Measurements from ENCODE around the gene SEPTIN3. TPM values are rescaled to one million over a fixed set of nuclear protein-coding genes. Genes with fewer than 3 reads are reported as not detected.

The SEPTIN3 gene
- total RNA-seq, 2 experiments from 2014 or later = 1.1 to 2.1 TPM

- ChIA-PET POLR2A (no interaction called here), CTCF (ENCODE audit: unreplicated experiment) (no interaction called here)
- TSS peak; percentile 45 for BruUV-seq (replicated peaks)
- peaks cover 4% of the 10 kb centered on the region; the same call in 1 of the 2 replicates for H3K79me2 ChIP-seq (ENCODE audit: insufficient read depth, low read depth, low read length)
- no peak for TF ChIP-seq CTCF (conservative IDR thresholded peaks at IDR 0.05; ENCODE audit: low read length)
- TF ChIP-seq EZH2phosphoT487 (IDR thresholded peaks at IDR 0.05; ENCODE audit: borderline replicate concordance, low read depth, low read length) = no peak
- H3K4me1 ChIP-seq (ENCODE audit: insufficient read depth, low read length, poor library complexity, severe bottlenecking) = peaks cover 98% of the 10 kb centered on the region
- no peaks in the 10 kb centered on the region for H3K9me3 ChIP-seq (ENCODE audit: low read length)
- 0 out of 2 replicates have a peak, but pooled peaks cover 4% of the 10 kb centered on the region for H4K20me1 ChIP-seq (ENCODE audit: insufficient read depth, low read length)
- peak overlapping the region; percentile 80 for H3K4me2 ChIP-seq (ENCODE audit: low read length)
- peaks cover 17% of the 10 kb centered on the region; the same call in 1 of the 2 replicates for H3K36me3 ChIP-seq (ENCODE audit: insufficient read depth, low read length)
- no peaks in the 10 kb centered on the region for H3K9me2 ChIP-seq (ENCODE audit: insufficient read depth, low read length)
- peak overlapping the region; percentile 88 for H3K27ac ChIP-seq (ENCODE audit: low read depth, low read length, poor library complexity, severe bottlenecking)
- no peak overlapping the region for H2AFZ ChIP-seq (ENCODE audit: low read length)
- peak overlapping the region; percentile 6 for H3K4me3 ChIP-seq (ENCODE audit: low read depth, low read length, poor library complexity, severe bottlenecking)
- intact Hi-C loops (cut with micrococcal nuclease; ENCODE audit: unreplicated experiment) = loop anchor here (5.0 kb wide), 1 partner anchor 90 kb away; the partner anchor contains the start of gene SREBF2
- peak; percentile 58 for DNase-seq (ENCODE audit: low spot score)
Measured at GRCh38 chr22:41922328-41922727, 46.9 kb upstream of the SEPTIN3 start.

- ChIA-PET POLR2A (interaction anchor here (1.1 to 2.2 kb wide), 4 partner anchors 13 to 61 kb away, joined by 3 to 7 read pairs (median 4); no protein-coding TSS in a partner anchor), CTCF (ENCODE audit: unreplicated experiment) (no interaction called here)
- H3K4me1 ChIP-seq (ENCODE audit: insufficient read depth, low read length, poor library complexity, severe bottlenecking) = peaks cover 98% of the 10 kb centered on the region
- BruUV-seq (replicated peaks) = no TSS peak
- H3K4me2 ChIP-seq (ENCODE audit: low read length) = peak overlapping the region; percentile 80
- no peaks in the 10 kb centered on the region for H3K9me3 ChIP-seq (ENCODE audit: low read length)
- H3K27ac ChIP-seq (ENCODE audit: low read depth, low read length, poor library complexity, severe bottlenecking) = peak overlapping the region; percentile 88
- no peaks in the 10 kb centered on the region for H3K9me2 ChIP-seq (ENCODE audit: insufficient read depth, low read length)
- no peak overlapping the region for H3K4me3 ChIP-seq (ENCODE audit: low read depth, low read length, poor library complexity, severe bottlenecking)
- no peak overlapping the region for H2AFZ ChIP-seq (ENCODE audit: low read length)
- TF ChIP-seq EZH2phosphoT487 (IDR thresholded peaks at IDR 0.05; ENCODE audit: borderline replicate concordance, low read depth, low read length) = no peak
- no peak for TF ChIP-seq CTCF (conservative IDR thresholded peaks at IDR 0.05; ENCODE audit: low read length)
- intact Hi-C loops (cut with micrococcal nuclease; ENCODE audit: unreplicated experiment) = loop anchor here (5.0 kb wide), 1 partner anchor 91 kb away; the partner anchor contains the start of gene SREBF2
- H4K20me1 ChIP-seq (ENCODE audit: insufficient read depth, low read length) = 0 out of 2 replicates have a peak, but pooled peaks cover 4% of the 10 kb centered on the region
- H3K36me3 ChIP-seq (ENCODE audit: insufficient read depth, low read length) = peaks cover 17% of the 10 kb centered on the region; the same call in 1 of the 2 replicates
- peaks cover 4% of the 10 kb centered on the region; the same call in 1 of the 2 replicates for H3K79me2 ChIP-seq (ENCODE audit: insufficient read depth, low read depth, low read length)
- no peak for DNase-seq (ENCODE audit: low spot score)
Measured at GRCh38 chr22:41922940-41923594, 46.2 kb upstream of the SEPTIN3 start.
